ENCODE results near the gene SPNS2.

The SPNS2 gene

GRCh38 chr17:4529533-4530152 lies 31.0 kb downstream of the SPNS2 start:
- TF ChIP-seq FOXP2 (optimal IDR thresholded peaks at IDR 0.05; ENCODE audit: control extremely low read depth, extremely low read length, insufficient read depth) (no peak), EZH2 (IDR thresholded peaks at IDR 0.05) (no peak), POLR2AphosphoS5 (IDR thresholded peaks at IDR 0.05; ENCODE audit: borderline replicate concordance, low read depth, low read length) (no peak)
- DNase-seq (ENCODE audit: low read depth, low spot score): no peak
- H3K9me3 ChIP-seq (ENCODE audit: low read depth, low read length): no peaks in the 10 kb centered on the region
- no peak overlapping the region for H3K9ac ChIP-seq (ENCODE audit: insufficient read length)
- no peak overlapping the region for H3K27ac ChIP-seq
- no peaks in the 10 kb centered on the region for H3K36me3 ChIP-seq (ENCODE audit: insufficient read depth, low read length)
- H3K4me3 ChIP-seq: no peak overlapping the region

GRCh38 chr17:4530799-4531730 lies 32.4 kb downstream of the SPNS2 start:
- H3K36me3 ChIP-seq (ENCODE audit: insufficient read depth, low read length): no peaks in the 10 kb centered on the region
- no peaks in the 10 kb centered on the region for H3K9me3 ChIP-seq (ENCODE audit: low read depth, low read length)
- H3K4me3 ChIP-seq: peak overlapping the region; percentile 66
- no peak overlapping the region for H3K27ac ChIP-seq
- TF ChIP-seq FOXP2 (optimal IDR thresholded peaks at IDR 0.05; ENCODE audit: control extremely low read depth, extremely low read length, insufficient read depth) (no peak), EZH2 (IDR thresholded peaks at IDR 0.05) (no peak), POLR2AphosphoS5 (IDR thresholded peaks at IDR 0.05; ENCODE audit: borderline replicate concordance, low read depth, low read length) (no peak)
- no peak for DNase-seq (ENCODE audit: low read depth, low spot score)
- peak overlapping the region; percentile 60 for H3K9ac ChIP-seq (ENCODE audit: insufficient read length)

DNA sequence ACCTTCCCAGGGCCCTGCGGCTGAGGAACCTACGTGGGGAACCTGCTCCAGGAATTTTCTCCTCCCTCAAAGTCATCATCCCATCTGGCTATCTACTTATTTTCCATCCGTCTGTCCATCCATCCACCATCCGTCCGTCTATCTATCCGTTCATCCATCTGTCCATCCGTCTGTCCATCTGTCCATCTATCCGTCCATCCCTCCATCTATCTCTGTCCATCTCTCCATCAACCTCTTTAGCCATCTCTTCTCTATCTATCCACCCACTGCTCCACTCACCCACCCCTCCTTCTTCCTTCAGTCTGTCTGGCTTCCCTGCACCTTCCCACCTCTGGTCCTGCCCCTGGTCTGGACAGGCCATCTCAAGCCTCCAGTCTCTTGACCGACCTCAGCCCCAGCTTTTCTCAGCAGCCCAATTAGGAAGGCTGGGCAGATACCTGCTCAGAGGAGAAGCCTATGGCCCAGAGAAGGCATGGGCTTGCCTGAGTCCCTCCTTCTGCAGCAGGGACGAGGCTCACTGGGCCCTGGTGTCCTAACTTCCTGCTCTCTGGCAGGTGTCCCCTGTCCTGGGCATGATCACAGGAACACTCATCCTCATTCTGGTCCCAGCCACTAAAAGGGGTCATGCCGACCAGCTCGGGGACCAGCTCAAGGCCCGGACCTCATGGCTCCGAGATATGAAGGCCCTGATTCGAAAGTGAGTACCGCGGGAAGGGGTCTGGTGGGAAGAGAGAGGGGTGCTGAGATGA lies 33.5 kb downstream of the SPNS2 start:
- TF ChIP-seq POLR2AphosphoS5 (IDR thresholded peaks at IDR 0.05; ENCODE audit: borderline replicate concordance, low read depth, low read length) (no peak), EZH2 (IDR thresholded peaks at IDR 0.05) (no peak)
- no peaks in the 10 kb centered on the region for H3K9me3 ChIP-seq (ENCODE audit: low read depth, low read length)
- H3K9ac ChIP-seq (ENCODE audit: insufficient read length): no peak overlapping the region
- no peaks in the 10 kb centered on the region for H3K36me3 ChIP-seq (ENCODE audit: insufficient read depth, low read length)
- no peak overlapping the region for H3K27ac ChIP-seq
- no peak for DNase-seq (ENCODE audit: low read depth, low spot score)
- H3K4me3 ChIP-seq: no peak overlapping the region

DNA sequence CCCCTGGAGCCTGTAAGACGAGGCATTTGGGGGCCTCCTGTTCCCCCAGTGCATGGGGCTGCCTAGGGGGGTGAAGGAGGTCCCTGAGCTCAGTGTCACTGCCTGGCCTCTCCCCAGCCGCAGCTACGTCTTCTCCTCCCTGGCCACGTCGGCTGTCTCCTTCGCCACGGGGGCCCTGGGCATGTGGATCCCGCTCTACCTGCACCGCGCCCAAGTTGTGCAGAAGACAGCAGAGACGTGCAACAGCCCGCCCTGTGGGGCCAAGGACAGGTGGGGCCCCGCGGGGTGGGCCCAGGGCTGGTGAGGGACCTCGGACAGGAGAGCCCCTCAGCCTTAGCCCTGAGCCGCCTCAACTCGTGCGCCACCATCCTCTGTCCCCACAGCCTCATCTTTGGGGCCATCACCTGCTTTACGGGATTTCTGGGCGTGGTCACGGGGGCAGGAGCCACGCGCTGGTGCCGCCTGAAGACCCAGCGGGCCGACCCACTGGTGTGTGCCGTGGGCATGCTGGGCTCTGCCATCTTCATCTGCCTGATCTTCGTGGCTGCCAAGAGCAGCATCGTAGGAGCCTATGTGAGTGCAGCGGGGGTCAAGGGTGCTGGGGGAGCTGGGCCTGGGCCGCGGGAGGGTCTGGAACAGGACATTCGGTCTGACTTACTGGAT lies 34.3 kb downstream of the SPNS2 start:
- DNase-seq (ENCODE audit: low read depth, low spot score): no peak
- Histone ChIP-seq H3K27ac (no peak overlapping the region), H3K36me3 (ENCODE audit: insufficient read depth, low read length) (no peaks in the 10 kb centered on the region; the same call in 1 of the 2 replicates), H3K9ac (ENCODE audit: insufficient read length) (no peak overlapping the region), H3K4me3 (no peak overlapping the region), H3K9me3 (ENCODE audit: low read depth, low read length) (no peaks in the 10 kb centered on the region)
- TF ChIP-seq EZH2 (IDR thresholded peaks at IDR 0.05) (no peak), POLR2AphosphoS5 (IDR thresholded peaks at IDR 0.05; ENCODE audit: borderline replicate concordance, low read depth, low read length) (no peak), FOXP2 (optimal IDR thresholded peaks at IDR 0.05; ENCODE audit: control extremely low read depth, extremely low read length, insufficient read depth) (no peak)

GRCh38 chr17:4533523-4534504 lies 35.1 kb downstream of the SPNS2 start:
- no peak for TF ChIP-seq POLR2AphosphoS5 (IDR thresholded peaks at IDR 0.05; ENCODE audit: borderline replicate concordance, low read depth, low read length)
- no peak for TF ChIP-seq FOXP2 (optimal IDR thresholded peaks at IDR 0.05; ENCODE audit: control extremely low read depth, extremely low read length, insufficient read depth)
- no peak for TF ChIP-seq EZH2 (IDR thresholded peaks at IDR 0.05)
- no peak for DNase-seq (ENCODE audit: low read depth, low spot score)
- Histone ChIP-seq H3K9ac (ENCODE audit: insufficient read length) (no peak overlapping the region), H3K9me3 (ENCODE audit: low read depth, low read length) (no peaks in the 10 kb centered on the region), H3K36me3 (ENCODE audit: insufficient read depth, low read length) (peaks cover 6% of the 10 kb centered on the region; the same call in 1 of the 2 replicates), H3K4me3 (no peak overlapping the region), H3K27ac (no peak overlapping the region)

- Histone ChIP-seq H3K9ac (ENCODE audit: insufficient read length) (no peak overlapping the region), H3K27ac (no peak overlapping the region), H3K4me3 (no peak overlapping the region), H3K36me3 (ENCODE audit: insufficient read depth, low read length) (peaks cover 12% of the 10 kb centered on the region; the same call in 1 of the 2 replicates), H3K9me3 (ENCODE audit: low read depth, low read length) (no peaks in the 10 kb centered on the region)
- no peak for TF ChIP-seq EZH2 (IDR thresholded peaks at IDR 0.05)
- TF ChIP-seq POLR2AphosphoS5 (IDR thresholded peaks at IDR 0.05; ENCODE audit: borderline replicate concordance, low read depth, low read length): no peak
- TF ChIP-seq FOXP2 (optimal IDR thresholded peaks at IDR 0.05; ENCODE audit: control extremely low read depth, extremely low read length, insufficient read depth): no peak
- no peak for DNase-seq (ENCODE audit: low read depth, low spot score)
These were observed 35.8 kb downstream of the SPNS2 start for GRCh38 chr17:4534515-4534914.

Data from SK-N-MC (cell line).